Glutamatergic neuron (in vitro differentiated cells): ENCODE measurements around the gene CCNQ. TPM values are rescaled to one million over a fixed set of nuclear protein-coding genes. Genes with fewer than 3 reads are reported as not detected.

Source experiments
- DNase-seq: peaks from one replicate; pipeline ENCODE4 v3.0.0; 2022
- H3K27ac Mint-ChIP-seq: one replicate; pipeline ENCODE4 v1.8.0; 2020; ENCODE audit warnings: mild to moderate bottlenecking, mixed read lengths, inconsistent platforms; ENCODE audit not compliant: unreplicated experiment
- H3K27me3 Mint-ChIP-seq: one replicate; pipeline ENCODE4 v1.8.0; 2020; ENCODE audit warnings: mild to moderate bottlenecking, moderate library complexity, mixed read lengths, inconsistent platforms; ENCODE audit not compliant: unreplicated experiment
- H3K36me3 Mint-ChIP-seq: one replicate; pipeline ENCODE4 v1.8.0; 2020; ENCODE audit warnings: mild to moderate bottlenecking, mixed read lengths, inconsistent platforms; ENCODE audit not compliant: unreplicated experiment
- H3K4me1 Mint-ChIP-seq: one replicate; pipeline ENCODE4 v1.8.0; 2020; ENCODE audit warnings: mild to moderate bottlenecking, low read depth, mixed read lengths, inconsistent platforms; ENCODE audit not compliant: unreplicated experiment
- H3K4me3 Mint-ChIP-seq: one replicate; pipeline ENCODE4 v1.8.0; 2020; ENCODE audit warnings: mild to moderate bottlenecking, mixed read lengths, inconsistent platforms; ENCODE audit not compliant: unreplicated experiment
- H3K9me3 Mint-ChIP-seq: one replicate; pipeline ENCODE4 v1.8.0; 2020; ENCODE audit warnings: mild to moderate bottlenecking, moderate library complexity, mixed read lengths, inconsistent platforms; ENCODE audit not compliant: unreplicated experiment
- CTCF ChIP-seq: fragments of 200-600 bp; sonication (generic); IDR thresholded peaks from one replicate; pipeline ENCODE4 v1.5.0; 2021; ENCODE audit not compliant: partially characterized antibody, unreplicated experiment
- total RNA-seq: library from RNA; stranded (reverse); fragmentation: NEBNext Ultra II Directional; extraction: Animal tissue kit (Norgen Biotek cat#: 25700); gene quantifications from one replicate; pipeline ENCODE4 v1.2.1, GENCODE V29; 2021; ENCODE audit not compliant: unreplicated experiment

CCNQ gene
- total RNA-seq, 1 donor from 2014 or later: 28.9 TPM

GRCh38 chrX:153645151-153645550, 46.2 kb upstream of the CCNQ start:
- no peak overlapping the region for H3K4me3 Mint-ChIP-seq
- peaks cover 6% of the 10 kb centered on the region for H3K4me1 Mint-ChIP-seq
- no peak for TF ChIP-seq CTCF
- no peak for DNase-seq
- H3K9me3 Mint-ChIP-seq: no peaks in the 10 kb centered on the region
- no peak overlapping the region for H3K27ac Mint-ChIP-seq
- H3K36me3 Mint-ChIP-seq: no peaks in the 10 kb centered on the region
- H3K27me3 Mint-ChIP-seq: peaks cover 3% of the 10 kb centered on the region

GRCh38 chrX:153644356-153645125, 45.6 kb upstream of the CCNQ start:
- DNase-seq: no peak
- no peaks in the 10 kb centered on the region for H3K9me3 Mint-ChIP-seq

GRCh38 chrX:153643431-153644351, 44.8 kb upstream of the CCNQ start:
- Mint-ChIP-seq H3K4me1 (peaks cover 6% of the 10 kb centered on the region), H3K4me3 (peak overlapping the region; percentile 63), H3K9me3 (no peaks in the 10 kb centered on the region), H3K27ac (no peak overlapping the region), H3K27me3 (peaks cover 3% of the 10 kb centered on the region), H3K36me3 (no peaks in the 10 kb centered on the region)
- TF ChIP-seq CTCF: peak; percentile 40
- DNase-seq: no peak

More at GRCh38 chrX:153644356-153645125, 45.6 kb upstream of the CCNQ start:
- Mint-ChIP-seq H3K4me3 (no peak overlapping the region), H3K27ac (no peak overlapping the region), H3K4me1 (peaks cover 6% of the 10 kb centered on the region), H3K36me3 (no peaks in the 10 kb centered on the region), H3K27me3 (peaks cover 3% of the 10 kb centered on the region)
- peak; percentile 1 for TF ChIP-seq CTCF

GRCh38 chrX:153642655-153643430, 43.9 kb upstream of the CCNQ start:
- no peaks in the 10 kb centered on the region for H3K9me3 Mint-ChIP-seq
- no peaks in the 10 kb centered on the region for H3K36me3 Mint-ChIP-seq
- no peak overlapping the region for H3K27ac Mint-ChIP-seq
- DNase-seq: no peak
- peaks cover 6% of the 10 kb centered on the region for H3K4me1 Mint-ChIP-seq
- no peak for TF ChIP-seq CTCF
- H3K27me3 Mint-ChIP-seq: peaks cover 3% of the 10 kb centered on the region
- H3K4me3 Mint-ChIP-seq: peak overlapping the region; percentile 72
